ENCODE data around the gene RXRG.

The RXRG gene

DNA sequence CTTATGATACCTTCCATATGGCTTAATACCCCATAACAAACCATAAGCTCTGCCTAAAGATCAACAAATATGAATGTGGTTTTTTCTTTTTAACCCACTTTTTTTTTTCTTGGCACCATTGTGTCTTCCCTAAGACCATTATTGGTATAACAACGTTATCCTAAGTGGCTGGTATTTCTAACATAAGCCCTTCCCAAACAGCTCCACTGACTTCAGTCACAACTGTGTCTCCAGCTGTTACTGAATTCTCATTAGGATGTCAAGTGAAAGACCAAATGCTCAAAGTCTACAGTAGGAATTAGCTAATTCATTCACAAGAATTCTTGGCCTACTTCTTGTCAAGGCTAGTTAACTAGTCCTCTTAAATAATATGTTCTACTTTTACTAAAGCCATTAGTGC lies 4.2 kb upstream of the RXRG start:
- DNase-seq (ENCODE audit: low read depth): no peak

DNA sequence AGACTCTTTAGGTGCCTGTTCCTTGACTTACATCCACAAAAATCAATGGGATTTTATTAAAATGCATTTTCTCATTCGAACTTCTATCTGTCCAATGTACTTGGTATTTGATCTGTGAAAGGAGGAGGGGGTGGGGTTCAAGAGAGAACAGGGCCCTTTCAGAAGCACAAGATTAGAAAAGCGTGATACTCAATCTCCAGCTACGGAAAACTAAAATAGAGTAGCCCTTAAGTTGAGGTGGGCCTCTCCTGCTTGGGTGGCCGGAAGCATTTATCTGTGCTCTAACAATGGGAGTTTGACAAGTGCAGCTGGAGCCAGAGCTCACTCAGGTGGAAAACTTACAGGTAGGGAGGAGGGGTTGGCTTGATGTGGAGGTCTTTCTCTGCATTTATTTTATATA lies 462 bp upstream of the RXRG start:
- no peak for DNase-seq (ENCODE audit: low read depth)

GRCh38 chr1:165443539-165444311 lies 1.2 kb downstream of the RXRG start:
- DNase-seq (ENCODE audit: low read depth): no peak

GRCh38 chr1:165442653-165443052 lies 2.3 kb downstream of the RXRG start:
- no peak for DNase-seq (ENCODE audit: low read depth)

- no peak for DNase-seq (ENCODE audit: low read depth)
These were observed 2.9 kb downstream of the RXRG start for GRCh38 chr1:165442053-165442452.

GRCh38 chr1:165441166-165441880 lies 3.6 kb downstream of the RXRG start:
- no peak for DNase-seq (ENCODE audit: low read depth)

DNA sequence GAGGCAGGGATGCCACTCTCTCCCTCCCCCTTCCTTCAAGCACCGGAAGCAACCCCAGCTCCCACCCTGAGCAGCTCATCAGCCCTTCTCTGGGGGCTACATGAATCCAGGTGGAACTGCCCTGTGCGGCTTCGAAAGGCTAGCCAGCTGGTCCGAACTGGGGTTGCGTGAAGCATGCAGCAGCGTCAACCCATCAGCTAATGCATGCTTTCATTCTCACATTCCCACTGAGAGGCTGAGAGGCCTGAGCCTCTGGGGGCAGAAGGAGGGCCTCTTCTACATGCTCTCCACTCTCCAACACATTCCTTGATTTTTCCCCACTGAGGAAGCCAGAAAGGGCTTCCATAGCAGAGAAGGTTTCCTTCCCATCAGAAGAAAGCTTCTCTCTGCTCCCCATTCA lies 5.6 kb downstream of the RXRG start:
- DNase-seq (ENCODE audit: low read depth): no peak

DNA sequence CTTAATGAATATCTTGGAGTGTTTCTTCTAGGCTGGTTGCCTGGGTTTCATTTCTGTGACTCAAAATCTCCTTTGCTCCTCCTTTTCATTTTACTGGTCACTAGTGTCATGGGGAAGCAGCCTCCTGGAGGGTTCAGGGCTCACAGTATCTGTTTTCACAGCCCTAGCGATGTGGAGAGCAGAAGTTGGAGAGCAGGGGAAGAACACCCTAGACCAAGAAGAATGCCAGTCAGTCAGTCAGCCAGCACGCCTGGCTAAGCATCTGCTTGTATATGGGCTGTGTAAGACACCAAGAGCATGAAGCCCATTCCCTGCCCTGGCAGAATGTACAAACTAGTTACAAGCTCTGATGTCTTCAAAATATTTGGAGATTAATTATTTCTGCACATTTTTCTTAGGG lies 7.9 kb downstream of the RXRG start:
- DNase-seq (ENCODE audit: low read depth): no peak

DNA sequence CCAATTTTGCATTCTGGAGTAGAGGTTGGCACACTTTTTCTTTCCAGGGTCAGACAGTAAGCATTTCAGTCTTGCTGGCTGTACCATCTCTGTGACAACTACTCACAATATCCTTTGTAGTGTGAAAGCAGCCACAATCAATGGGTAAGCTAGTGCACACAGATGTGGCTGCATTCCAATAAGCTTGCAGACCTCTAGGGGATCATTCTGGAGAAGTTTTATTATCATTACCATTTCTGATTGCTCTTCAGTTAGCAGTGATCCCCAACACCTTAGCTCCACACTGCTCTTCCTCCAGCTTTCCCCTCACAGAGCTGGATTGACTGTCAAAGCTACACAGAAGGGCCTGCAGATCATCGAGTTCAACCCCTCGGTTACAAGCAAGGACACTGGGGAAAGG lies 9.1 kb downstream of the RXRG start:
- no peak for DNase-seq (ENCODE audit: low read depth)

DNA sequence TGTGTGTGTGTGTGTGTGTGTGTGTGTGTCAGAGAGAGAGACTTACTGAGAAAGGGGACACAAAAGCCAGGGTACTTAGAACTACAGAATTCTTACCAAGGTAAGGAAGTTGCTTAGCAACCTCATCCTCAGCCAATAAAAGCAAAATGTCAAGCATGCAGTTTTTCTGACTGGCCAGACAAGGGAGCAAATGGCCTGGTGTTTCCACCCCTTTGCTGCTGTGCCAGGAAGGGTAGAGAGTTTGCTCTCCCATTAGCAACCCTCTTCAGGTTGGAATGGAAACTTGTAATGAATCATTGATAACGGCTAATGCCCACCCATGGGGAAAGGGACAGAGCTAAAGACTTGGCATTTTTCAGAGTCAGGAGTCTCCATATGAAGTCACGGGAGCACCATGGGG lies 10.6 kb downstream of the RXRG start:
- DNase-seq (ENCODE audit: low read depth): no peak

DNA sequence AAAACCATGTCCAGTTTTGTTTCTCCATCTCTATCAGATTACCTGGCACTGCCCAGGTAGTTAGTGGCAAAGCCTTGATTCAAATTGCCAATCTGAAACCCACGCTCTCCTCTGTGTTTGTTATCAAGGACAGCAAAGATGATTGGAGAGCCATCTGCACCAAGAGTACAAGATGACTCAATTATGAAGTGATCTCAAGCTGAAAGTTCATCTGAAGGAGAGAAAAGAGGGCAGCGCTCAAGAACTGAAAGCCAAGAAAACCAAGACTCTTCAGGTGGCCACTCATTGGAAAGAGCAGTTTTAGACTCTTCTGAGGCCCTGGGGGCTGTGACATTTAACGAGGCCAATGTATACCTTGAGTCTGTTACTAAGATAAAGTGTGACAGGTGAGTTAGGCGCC lies 13.8 kb downstream of the RXRG start:
- DNase-seq (ENCODE audit: low read depth): no peak

GRCh38 chr1:165426745-165427144 lies 18.2 kb downstream of the RXRG start:
- no peak for DNase-seq (ENCODE audit: low read depth)

DNA sequence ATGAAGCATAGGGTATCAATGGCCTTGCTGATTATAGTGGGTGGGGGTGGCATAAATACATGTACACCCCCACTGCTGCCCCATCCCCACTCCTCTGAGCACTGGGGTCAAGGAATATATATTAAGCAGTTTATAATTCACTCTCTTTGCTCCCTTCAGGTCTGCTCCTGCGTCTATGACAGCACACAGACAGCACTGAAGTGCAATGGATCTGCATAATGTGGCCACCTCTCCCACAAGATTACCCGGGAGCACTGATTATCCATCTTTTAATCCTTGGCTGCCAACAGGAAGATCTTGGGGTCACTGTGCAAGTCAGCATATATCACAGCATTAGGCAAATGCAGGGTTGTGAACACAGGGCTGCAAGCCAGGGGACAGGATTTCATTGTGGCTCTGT lies 19.3 kb downstream of the RXRG start:
- no peak for DNase-seq (ENCODE audit: low read depth)

DNA sequence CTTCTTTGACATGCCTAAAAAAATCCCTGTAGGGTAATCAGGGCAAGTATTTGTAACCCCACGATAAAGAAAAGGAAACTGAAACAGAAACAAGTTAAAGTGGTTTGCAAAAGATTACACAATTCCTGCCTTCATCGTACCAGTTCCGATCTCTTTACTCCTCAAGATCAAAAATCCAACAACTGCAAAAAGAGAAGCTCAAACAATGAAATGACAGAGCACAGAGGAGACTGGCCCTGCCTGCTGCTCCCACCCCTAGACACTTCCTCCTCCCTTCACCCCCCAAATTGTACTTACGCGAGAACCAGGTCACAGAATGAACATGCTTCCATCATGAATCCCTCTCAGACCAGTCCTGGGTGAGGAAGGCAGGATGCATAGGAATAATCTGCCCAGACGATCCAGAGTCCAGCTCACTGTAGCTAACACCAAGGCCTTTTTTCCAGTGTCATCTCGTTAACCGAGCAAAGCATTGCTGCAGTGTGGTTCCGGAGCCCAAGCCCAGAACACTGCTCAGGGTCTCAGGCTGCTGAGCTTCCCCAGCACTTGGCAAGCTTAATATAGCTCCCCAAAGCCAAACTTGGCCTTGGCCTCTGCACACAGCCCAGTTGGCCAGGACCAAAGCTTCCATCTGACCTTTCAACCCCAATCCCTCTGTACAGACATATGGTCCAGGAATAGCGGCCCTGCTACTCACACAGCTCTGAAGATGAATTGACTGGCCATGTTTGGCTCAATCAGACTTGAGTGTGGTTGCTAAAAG lies 20.3 kb downstream of the RXRG start:
- peak; percentile 1 for DNase-seq (ENCODE audit: low read depth)

DNA sequence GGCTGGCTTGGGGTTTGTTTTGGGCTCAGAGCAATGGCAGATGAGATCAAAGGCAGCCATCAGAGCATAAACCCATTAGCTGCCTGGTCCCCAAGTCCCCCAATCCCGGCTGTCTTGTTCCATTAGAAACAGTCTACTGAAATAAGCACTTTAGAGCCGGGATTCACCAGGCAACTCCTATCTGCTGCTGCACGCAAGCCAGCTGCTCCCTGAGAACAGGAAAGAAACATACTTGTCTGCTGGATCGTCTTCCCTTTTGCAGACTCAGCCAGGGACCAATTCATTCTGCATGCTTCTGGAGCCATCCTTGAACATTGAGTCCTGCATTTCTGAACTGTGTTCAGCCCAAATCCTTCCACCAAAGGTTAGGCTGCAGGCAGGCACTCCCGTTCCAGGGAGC lies 21.8 kb downstream of the RXRG start:
- no peak for DNase-seq (ENCODE audit: low read depth)

- DNase-seq (ENCODE audit: low read depth): no peak
These were observed 24.3 kb downstream of the RXRG start for GRCh38 chr1:165420655-165421054.

GRCh38 chr1:165419839-165420238 lies 25.1 kb downstream of the RXRG start:
- DNase-seq (ENCODE audit: low read depth): no peak

DNA sequence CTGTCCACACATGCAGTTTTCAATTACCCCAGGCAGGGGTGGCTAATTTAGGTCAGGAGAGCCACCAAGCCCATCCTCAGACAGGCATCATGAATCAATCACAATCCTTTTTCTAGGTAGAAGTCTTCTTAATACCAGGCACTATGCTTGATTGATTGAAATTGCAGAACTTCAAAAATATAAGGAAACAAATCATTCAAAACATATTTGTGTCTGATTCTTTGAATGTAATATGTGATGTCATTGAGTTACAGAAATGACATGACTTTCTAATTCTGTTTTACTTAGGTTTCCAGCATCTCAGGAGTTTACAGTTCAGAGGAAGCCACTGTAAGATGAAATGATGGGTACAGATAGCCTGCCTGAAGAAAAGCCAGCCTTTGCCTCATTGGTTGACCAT lies 26.7 kb downstream of the RXRG start:
- no peak for DNase-seq (ENCODE audit: low read depth)

DNA sequence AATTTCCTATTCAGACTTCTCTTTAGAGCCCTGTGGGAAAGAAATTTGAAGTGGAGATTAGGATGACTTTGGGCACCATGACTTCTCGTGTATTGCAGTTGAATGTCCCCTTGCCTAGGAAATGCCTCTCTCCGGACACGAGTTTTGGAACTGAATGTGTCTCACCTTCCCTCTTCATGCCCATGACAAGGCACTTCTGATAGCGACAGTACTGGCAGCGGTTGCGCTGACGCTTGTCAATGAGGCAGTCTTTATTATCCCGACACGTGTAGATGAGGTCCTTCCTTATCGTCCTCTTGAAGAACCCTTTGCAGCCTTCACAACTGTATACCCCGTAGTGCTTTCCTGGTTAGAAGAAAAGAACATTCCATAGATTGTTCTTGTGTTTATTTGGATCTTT lies 28.1 kb downstream of the RXRG start:
- DNase-seq (ENCODE audit: low read depth): no peak

GRCh38 chr1:165415068-165415467 lies 29.9 kb downstream of the RXRG start:
- no peak for DNase-seq (ENCODE audit: low read depth)

GRCh38 chr1:165414620-165415019 lies 30.3 kb downstream of the RXRG start:
- no peak for DNase-seq (ENCODE audit: low read depth)

GRCh38 chr1:165411396-165411795 lies 33.5 kb downstream of the RXRG start:
- no peak for DNase-seq (ENCODE audit: low read depth)
